HepG2 (cell line): Measurements from ENCODE around the gene S1PR5.

Source experiments
- CTCF ChIP-seq: sonication (generic); formaldehyde crosslinking; IDR thresholded peaks from 2 replicates; pipeline ENCODE4 v1.5.0; 2020; ENCODE audit warnings: mild to moderate bottlenecking, missing genetic modification reagents, moderate library complexity
- MED13 ChIP-seq: sonication (generic); formaldehyde crosslinking; IDR thresholded peaks from 2 replicates; pipeline ENCODE4 v1.5.0; 2020; ENCODE audit warnings: missing genetic modification reagents
- ZNF772 ChIP-seq: sonication (generic); formaldehyde crosslinking; IDR thresholded peaks from 2 replicates; pipeline ENCODE4 v1.5.0; 2020; ENCODE audit warnings: mild to moderate bottlenecking, missing genetic modification reagents

GRCh38 chr19:10499550-10500246, 17.5 kb downstream of the S1PR5 start:
- TF ChIP-seq CTCF (CRISPR knock-in tag), result no peak
- TF ChIP-seq ZNF772, result no peak
- no peak for TF ChIP-seq MED13 (CRISPR knock-in tag)
